SK-N-SH (cell line): ENCODE results near the gene ARHGEF6. TPM values are rescaled to one million over a fixed set of nuclear protein-coding genes. Genes with fewer than 3 reads are reported as not detected.

ENCODE experiments used
- CTCF ChIA-PET: fragments of 300-600, 350-600 bp; formaldehyde crosslinking; extraction: SDS; loops from one replicate; lab custom pipeline; 2021; lab: Yijun Ruan, JAX
- POLR2A ChIA-PET: fragments of 350-600 bp; sonication (Branson Sonifier 250); formaldehyde crosslinking; extraction: SDS; loops from one replicate; lab custom pipeline; 2020; ENCODE audit warnings: antibody characterized with exemption, inconsistent platforms; lab: Yijun Ruan, JAX
- DNase-seq: peaks from one replicate; pipeline ENCODE4 v3.0.0; 2012
- H2AFZ ChIP-seq: fragments of 200-600 bp; sonication (generic); 2 replicates; pipeline ENCODE4 v1.8.1; 2016; ENCODE audit warnings: antibody characterized with exemption, mild to moderate bottlenecking, low read depth
- H3F3A ChIP-seq: fragments of 200-600 bp; sonication (generic); replicated peaks from 2 replicates; pipeline ENCODE3; 2016; ENCODE audit warnings: antibody characterized with exemption, mild to moderate bottlenecking; ENCODE audit not compliant: insufficient read depth
- H3K27ac ChIP-seq, 2 experiments: fragments of 200-500 bp in 1 of 2; fragments of 200-600 bp in 1 of 2; sonication (Bioruptor generic) in 1 of 2; sonication (generic), shearing (Covaris generic) in 1 of 2; 2 replicates each; pipeline versions ENCODE4 v1.5.1 to v1.6.1; 2014 to 2016; ENCODE audit warnings: low read depth in 2 of 2, inconsistent platforms in 1 of 2, low read length in 1 of 2, mild to moderate bottlenecking in 1 of 2, mixed read lengths in 1 of 2
- H3K27me3 ChIP-seq: fragments of 200-600 bp; sonication (generic), shearing (Covaris generic); 2 replicates; pipeline ENCODE4 v1.6.1; 2016; ENCODE audit warnings: mixed run types; ENCODE audit not compliant: insufficient read depth
- H3K36me3 ChIP-seq, 2 experiments: fragments of 200-500 bp in 1 of 2; fragments of 200-600 bp in 1 of 2; sonication (Bioruptor generic) in 1 of 2; sonication (generic) in 1 of 2; replicated peaks in 1 of 2; 2 replicates each; pipeline versions ENCODE3 to v1.5.1; 2014 to 2016; ENCODE audit warnings: low read length in 1 of 2, mild to moderate bottlenecking in 1 of 2; ENCODE audit not compliant: insufficient read depth in 2 of 2, control insufficient read depth in 1 of 2
- H3K4me1 ChIP-seq, 2 experiments: fragments of 200-500 bp in 1 of 2; fragments of 200-600 bp in 1 of 2; sonication (Bioruptor generic) in 1 of 2; sonication (generic), shearing (Covaris generic) in 1 of 2; 2 replicates each; pipeline versions ENCODE4 v1.5.1 to v1.6.1; 2014 to 2016; ENCODE audit warnings: low read depth in 1 of 2, low read length in 1 of 2, mixed run types in 1 of 2; ENCODE audit not compliant: insufficient read depth in 2 of 2, control insufficient read depth in 1 of 2
- H3K4me2 ChIP-seq: fragments of 200-600 bp; sonication (generic), shearing (Covaris generic); 2 replicates; pipeline ENCODE4 v1.6.1; 2017; ENCODE audit warnings: mixed run types
- H3K4me3 ChIP-seq, 2 experiments: fragments of 200-500 bp in 1 of 2; fragments of 200-600 bp in 1 of 2; sonication (Bioruptor generic) in 1 of 2; sonication (generic), shearing (Covaris generic) in 1 of 2; 2 replicates each; pipeline versions ENCODE4 v1.5.1 to v1.8.1; 2014 to 2016; ENCODE audit warnings: low read depth in 2 of 2, inconsistent platforms in 1 of 2, low read length in 1 of 2, mild to moderate bottlenecking in 1 of 2, mixed read lengths in 1 of 2, moderate library complexity in 1 of 2
- H3K79me2 ChIP-seq: fragments of 200-600 bp; sonication (generic); 2 replicates; pipeline ENCODE4 v1.8.1; 2017; ENCODE audit warnings: mild to moderate bottlenecking; ENCODE audit not compliant: insufficient read depth
- H3K9ac ChIP-seq: fragments of 200-600 bp; sonication (generic); 2 replicates; pipeline ENCODE4 v1.6.1; 2017; ENCODE audit warnings: mixed run types
- H3K9me2 ChIP-seq: fragments of 200-600 bp; sonication (generic); 2 replicates; pipeline ENCODE4 v1.6.1; 2017; ENCODE audit warnings: mixed run types
- H3K9me3 ChIP-seq: fragments of 200-600 bp; sonication (generic); 2 replicates; pipeline ENCODE4 v1.6.1; 2017; ENCODE audit warnings: mixed run types, mild to moderate bottlenecking, moderate library complexity
- H4K20me1 ChIP-seq: fragments of 200-600 bp; sonication (generic); 2 replicates; pipeline ENCODE4 v1.6.1; 2017; ENCODE audit warnings: mild to moderate bottlenecking, mixed run types; ENCODE audit not compliant: insufficient read depth
- ELF1 ChIP-seq: IDR thresholded peaks from 2 replicates; pipeline ENCODE4 v1.4.0; 2012
- EP300 ChIP-seq, 2 experiments: IDR thresholded peaks; 2 replicates each; pipeline versions ENCODE4 v1.4.0 to v1.6.1; 2012; ENCODE audit warnings: borderline replicate concordance in 1 of 2, low read depth in 1 of 2, low read length in 1 of 2
- MXI1 ChIP-seq: IDR thresholded peaks from 2 replicates; pipeline ENCODE4 v1.6.1; 2012; ENCODE audit warnings: mild to moderate bottlenecking, low read depth, low read length, improper control_type of control experiment
- RCOR1 ChIP-seq: fragments of 150-350 bp; IDR thresholded peaks from 2 replicates; pipeline ENCODE4 v1.6.1; 2017; ENCODE audit warnings: antibody characterized with exemption, low read length
- RFX5 ChIP-seq: IDR thresholded peaks from 2 replicates; pipeline ENCODE4 v1.6.1; 2012; ENCODE audit warnings: mild to moderate bottlenecking, improper control_type of control experiment, low read length
- WGBS: methylation state at CpG from one replicate; pipeline ENCODE4 v1.1.6; 2017; ENCODE audit warnings: low lambda C conversion rate; 5-methylcytosine and 5-hydroxymethylcytosine counted together
- polyA plus RNA-seq, 3 experiments: library from polyadenylated mRNA; depleted of rRNA; stranded (reverse); fragments of >200 nt; gene quantifications; 2 replicates each; pipeline ENCODE4 v1.2.3, GENCODE V29; 2012
- TF ChIP-seq, protein P1 (sequence below): IDR thresholded peaks from 2 replicates; pipeline ENCODE4 v1.4.0; 2012; ENCODE audit warnings: low read depth
- TF ChIP-seq, protein P2 (sequence below): IDR thresholded peaks from 2 replicates; pipeline ENCODE4; 2012
- TF ChIP-seq, protein P3 (sequence below): IDR thresholded peaks from 2 replicates; pipeline ENCODE4 v1.4.0; 2012; ENCODE audit warnings: low read depth, borderline replicate concordance

ARHGEF6 gene
- polyA plus RNA-seq, 1 of the 3 experiments (the other 2 are of a cell fraction) = 2.7 TPM

DNA sequence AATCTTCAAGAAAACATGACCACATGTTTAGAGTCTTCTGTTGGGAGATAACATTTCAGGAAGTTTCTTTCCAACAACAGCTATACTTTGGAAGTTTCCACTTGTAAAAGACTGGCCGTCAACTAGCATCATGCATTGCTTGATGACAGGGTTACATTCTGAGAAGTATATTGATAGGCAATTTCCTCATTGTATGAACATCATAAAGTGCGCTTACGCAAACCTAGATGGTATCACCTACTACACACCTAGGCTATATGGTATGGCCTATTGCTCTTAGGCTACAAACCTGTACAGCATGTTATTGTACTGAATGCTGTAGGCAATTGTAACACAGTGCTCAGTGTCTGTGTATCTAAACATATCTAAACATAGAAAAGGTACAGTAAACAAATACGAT is 158.2 kb downstream of the ARHGEF6 start (continued):
- TF ChIP-seq, protein P1, sequence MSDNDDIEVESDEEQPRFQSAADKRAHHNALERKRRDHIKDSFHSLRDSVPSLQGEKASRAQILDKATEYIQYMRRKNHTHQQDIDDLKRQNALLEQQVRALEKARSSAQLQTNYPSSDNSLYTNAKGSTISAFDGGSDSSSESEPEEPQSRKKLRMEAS = no peak
- no peak for TF ChIP-seq RCOR1
- TF ChIP-seq, protein P2, sequence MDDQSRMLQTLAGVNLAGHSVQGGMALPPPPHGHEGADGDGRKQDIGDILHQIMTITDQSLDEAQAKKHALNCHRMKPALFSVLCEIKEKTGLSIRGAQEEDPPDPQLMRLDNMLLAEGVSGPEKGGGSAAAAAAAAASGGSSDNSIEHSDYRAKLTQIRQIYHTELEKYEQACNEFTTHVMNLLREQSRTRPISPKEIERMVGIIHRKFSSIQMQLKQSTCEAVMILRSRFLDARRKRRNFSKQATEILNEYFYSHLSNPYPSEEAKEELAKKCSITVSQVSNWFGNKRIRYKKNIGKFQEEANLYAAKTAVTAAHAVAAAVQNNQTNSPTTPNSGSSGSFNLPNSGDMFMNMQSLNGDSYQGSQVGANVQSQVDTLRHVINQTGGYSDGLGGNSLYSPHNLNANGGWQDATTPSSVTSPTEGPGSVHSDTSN = no peak

DNA sequence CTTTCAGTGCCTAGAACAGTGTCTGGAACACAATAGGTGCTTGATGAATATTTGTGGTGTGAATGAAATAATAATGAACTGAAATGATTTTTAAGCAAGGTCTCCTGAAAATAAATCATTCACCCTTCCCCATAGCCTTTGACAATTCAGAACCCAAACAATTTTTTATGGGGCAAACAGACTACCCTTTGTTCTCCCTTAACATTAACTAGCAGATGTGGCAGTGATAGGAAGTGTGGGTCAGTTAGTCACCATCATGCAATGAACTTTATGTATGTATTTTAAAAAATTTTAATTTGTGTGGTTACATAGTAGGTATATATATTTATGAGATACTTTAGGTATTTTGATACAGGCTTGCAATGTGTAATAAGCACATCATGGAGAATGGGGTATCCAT is 160.0 kb downstream of the ARHGEF6 start:
- TF ChIP-seq, protein P3, sequence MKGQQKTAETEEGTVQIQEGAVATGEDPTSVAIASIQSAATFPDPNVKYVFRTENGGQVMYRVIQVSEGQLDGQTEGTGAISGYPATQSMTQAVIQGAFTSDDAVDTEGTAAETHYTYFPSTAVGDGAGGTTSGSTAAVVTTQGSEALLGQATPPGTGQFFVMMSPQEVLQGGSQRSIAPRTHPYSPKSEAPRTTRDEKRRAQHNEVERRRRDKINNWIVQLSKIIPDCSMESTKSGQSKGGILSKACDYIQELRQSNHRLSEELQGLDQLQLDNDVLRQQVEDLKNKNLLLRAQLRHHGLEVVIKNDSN = no peak
- no peak for TF ChIP-seq RFX5
- TF ChIP-seq, all 33 proteins: peak for 0
- H3K79me2 ChIP-seq = no peaks in the 10 kb centered on the region
- no peak overlapping the region for H2AFZ ChIP-seq
- H3F3A ChIP-seq = no peaks in the 10 kb centered on the region
- no peaks in the 10 kb centered on the region for H3K4me1 ChIP-seq
- no peak overlapping the region for H3K4me2 ChIP-seq
- H3K9me2 ChIP-seq = no peaks in the 10 kb centered on the region
- no peak for DNase-seq
- ChIA-PET POLR2A (no interaction called here), CTCF (no interaction called here)
- no peaks in the 10 kb centered on the region for H3K9me3 ChIP-seq
- no peaks in the 10 kb centered on the region for H3K36me3 ChIP-seq
- no peak overlapping the region for H3K4me3 ChIP-seq
- no peak overlapping the region for H3K27ac ChIP-seq
- no peaks in the 10 kb centered on the region for H4K20me1 ChIP-seq
- no peak overlapping the region for H3K9ac ChIP-seq
- no peaks in the 10 kb centered on the region for H3K27me3 ChIP-seq

DNA sequence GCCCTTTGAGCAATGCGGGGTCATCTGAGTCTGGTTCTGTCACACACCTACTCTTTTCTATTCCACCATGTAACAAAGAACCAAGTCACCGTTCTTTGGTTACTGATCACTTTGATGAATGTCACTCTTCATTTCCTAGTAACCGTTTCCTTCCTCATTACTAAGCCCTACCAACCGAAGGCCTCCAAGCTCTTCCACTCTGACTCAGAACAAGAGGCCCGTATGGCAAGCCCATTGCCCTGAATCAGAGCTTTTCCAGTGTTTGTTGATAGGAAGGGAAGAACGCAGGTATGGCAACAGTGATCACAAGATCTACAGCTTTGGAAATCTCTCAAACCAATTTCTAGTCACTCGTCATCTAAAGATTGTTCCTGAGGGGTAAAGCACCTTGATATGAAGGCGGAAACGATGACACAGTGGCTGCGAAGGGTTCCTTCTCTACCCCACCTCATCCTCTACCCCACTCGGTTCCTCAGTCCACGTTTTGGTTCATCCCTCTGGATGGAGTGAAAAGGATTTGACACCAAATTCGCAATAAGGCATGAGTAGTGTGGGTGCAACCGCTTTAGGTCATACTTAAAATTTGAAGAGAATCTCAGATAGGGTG is 160.7 kb downstream of the ARHGEF6 start:
- Histone ChIP-seq H3F3A (no peaks in the 10 kb centered on the region), H3K4me1 (no peaks in the 10 kb centered on the region), H3K27me3 (no peaks in the 10 kb centered on the region), H3K4me2 (no peak overlapping the region), H3K9me3 (no peaks in the 10 kb centered on the region), H2AFZ (no peak overlapping the region), H3K36me3 (no peaks in the 10 kb centered on the region), H3K27ac (no peak overlapping the region), H3K9me2 (no peaks in the 10 kb centered on the region), H3K9ac (no peak overlapping the region), H4K20me1 (no peaks in the 10 kb centered on the region)
- POLR2A ChIA-PET = no interaction called here
- WGBS = 31% methylated on average over 14 of the region's 14 CpGs
- TF ChIP-seq ELF1 = no peak
- TF ChIP-seq, protein P3 = no peak
- no peak for TF ChIP-seq RFX5
- no peak for TF ChIP-seq MXI1
- TF ChIP-seq EP300 (IDR thresholded peaks at IDR 0.05; ENCODE audit: borderline replicate concordance in 1 of 2, low read depth in 1 of 2, low read length in 1 of 2) = no peak
- TF ChIP-seq, all 33 proteins: peak for 0
- no peak overlapping the region for H3K4me3 ChIP-seq
- no peak for DNase-seq
- CTCF ChIA-PET = no interaction called here
- H3K79me2 ChIP-seq = no peaks in the 10 kb centered on the region
